Keratinocyte (primary cell): ENCODE results near the gene C8G.

Experiments used
- CTCF ChIP-seq, 3 experiments: IDR thresholded peaks in 1 of 3; conservative IDR thresholded peaks in 1 of 3; optimal IDR thresholded peaks in 1 of 3; 2 replicates in 2 of 3; 3 replicates in 1 of 3; pipeline versions ENCODE3 to v1.5.1; 2011; ENCODE audit warnings: low read length in 3 of 3, mild to moderate bottlenecking in 3 of 3, moderate library complexity in 2 of 3, control low read depth in 1 of 3, inconsistent platforms in 1 of 3; ENCODE audit not compliant: insufficient read depth in 2 of 3; ENCODE audit errors: extremely low read depth in 1 of 3
- EZH2 ChIP-seq: IDR thresholded peaks from one replicate; pipeline ENCODE4 v1.6.1; 2012; ENCODE audit warnings: inconsistent platforms, mild to moderate bottlenecking, low read length, moderate library complexity

GRCh38 chr9:136913701-136914438, 31.2 kb upstream of the C8G start:
- no peak for TF ChIP-seq EZH2
- TF ChIP-seq CTCF (optimal IDR thresholded peaks at IDR 0.05 in 1 of 3, IDR thresholded peaks at IDR 0.05 in 1 of 3, conservative IDR thresholded peaks at IDR 0.05 in 1 of 3; ENCODE audit: extremely low read depth in 1 of 3, insufficient read depth in 2 of 3, low read length in 3 of 3), result no peak
